Hematopoietic multipotent progenitor cell treated with erythropoietin and hydrocortisone succinate and interleukin-3 and kit ligand, for 8 days (in vitro differentiated cells): ENCODE results near the gene TBC1D30.
"Not testable (repeated sequence)": the region's sequence is repeated elsewhere in the genome, so short reads cannot be mapped to it uniquely, and the experiment has no call there.

Experiments used
- DNase-seq: peaks from one replicate; pipeline ENCODE4 v3.0.0-alpha.2; 2015

Gene TBC1D30

GRCh38 chr12:64806173-64806572 is 18.3 kb upstream of the TBC1D30 start:
- no peak for DNase-seq

- no peak for DNase-seq
These were observed 17.6 kb upstream of the TBC1D30 start for GRCh38 chr12:64806593-64807460.

GRCh38 chr12:64808110-64808509 is 16.3 kb upstream of the TBC1D30 start:
- no peak for DNase-seq

GRCh38 chr12:64810831-64811230 is 13.6 kb upstream of the TBC1D30 start:
- no peak for DNase-seq

GRCh38 chr12:64813723-64814122 is 10.7 kb upstream of the TBC1D30 start:
- DNase-seq = no peak

GRCh38 chr12:64814432-64814831 is 10.0 kb upstream of the TBC1D30 start:
- no peak for DNase-seq

- DNase-seq = no peak
These were observed 4.5 kb upstream of the TBC1D30 start for GRCh38 chr12:64819816-64820402.

- DNase-seq = no peak
These were observed 3.9 kb upstream of the TBC1D30 start for GRCh38 chr12:64820593-64820992.

GRCh38 chr12:64821116-64821630 is 3.3 kb upstream of the TBC1D30 start:
- no peak for DNase-seq

GRCh38 chr12:64824130-64824499 is 332 bp upstream of the TBC1D30 start:
- DNase-seq = no peak

GRCh38 chr12:64825143-64826021 is 935 bp downstream of the TBC1D30 start:
- DNase-seq = no peak

- DNase-seq = peak; percentile 64
These were observed 1.8 kb downstream of the TBC1D30 start for GRCh38 chr12:64826234-64826633.

- DNase-seq = no peak
These were observed 4.3 kb downstream of the TBC1D30 start for GRCh38 chr12:64828713-64829112.

GRCh38 chr12:64833928-64834327 is 9.5 kb downstream of the TBC1D30 start:
- no peak for DNase-seq

GRCh38 chr12:64835901-64836300 is 11.5 kb downstream of the TBC1D30 start:
- no peak for DNase-seq

GRCh38 chr12:64836856-64837255 is 12.4 kb downstream of the TBC1D30 start:
- no peak for DNase-seq

GRCh38 chr12:64837427-64837826 is 13.0 kb downstream of the TBC1D30 start:
- no peak for DNase-seq

GRCh38 chr12:64840119-64840518 is 15.7 kb downstream of the TBC1D30 start:
- no peak for DNase-seq

GRCh38 chr12:64840949-64841717 is 16.7 kb downstream of the TBC1D30 start:
- DNase-seq = no peak

- DNase-seq = not testable (repeated sequence)
These were observed 24.0 kb downstream of the TBC1D30 start for GRCh38 chr12:64848409-64848808.

- no peak for DNase-seq
These were observed 34.6 kb downstream of the TBC1D30 start for GRCh38 chr12:64858882-64859605.
